Fibroblast of mammary gland (primary cell): Measurements from ENCODE around the gene CSRNP2.

Source experiments
- DNase-seq: peaks from one replicate; pipeline ENCODE4 v3.0.0-alpha.2; 2010; ENCODE audit warnings: low read depth
- H3K4me3 ChIP-seq: 2 replicates; pipeline ENCODE4 v1.5.1; 2011; ENCODE audit warnings: low read depth, mild to moderate bottlenecking, low read length, moderate library complexity; ENCODE audit not compliant: control insufficient read depth
- CTCF ChIP-seq: conservative IDR thresholded peaks from 2 replicates; pipeline ENCODE4 v1.5.1; 2011; ENCODE audit warnings: low read depth, low read length, inconsistent platforms; ENCODE audit not compliant: control insufficient read depth, insufficient read depth

CSRNP2 gene

GRCh38 chr12:51028813-51029150 is 54.6 kb downstream of the CSRNP2 start:
- H3K4me3 ChIP-seq, result no peak overlapping the region
- no peak for DNase-seq
- no peak for TF ChIP-seq CTCF

- peak; percentile 48 for TF ChIP-seq CTCF
- no peak overlapping the region for H3K4me3 ChIP-seq
- peak; percentile 67 for DNase-seq
Observed at GRCh38 chr12:51028126-51028812, 55.1 kb downstream of the CSRNP2 start.

GRCh38 chr12:51027342-51027835 is 56.0 kb downstream of the CSRNP2 start:
- no peak for DNase-seq
- H3K4me3 ChIP-seq, result no peak overlapping the region
- TF ChIP-seq CTCF, result no peak

GRCh38 chr12:51025836-51026638 is 57.4 kb downstream of the CSRNP2 start, which contains the start of gene SLC11A2:
SLC11A2 (minus strand) TSS chr12:51026384; CDS start chr12:51010728, 15,656 bp downstream.
- peak within 1 kb of the TSS; percentile 83 for H3K4me3 ChIP-seq
- no peak for TF ChIP-seq CTCF
- DNase-seq, result peak; percentile 90

GRCh38 chr12:51025338-51025835 is 58.0 kb downstream of the CSRNP2 start:
- no peak for TF ChIP-seq CTCF
- DNase-seq, result peak; percentile 18

GRCh38 chr12:51023625-51024382 is 59.6 kb downstream of the CSRNP2 start:
- DNase-seq, result no peak
- H3K4me3 ChIP-seq, result peak overlapping the region; percentile 83
- TF ChIP-seq CTCF, result no peak

More at GRCh38 chr12:51025338-51025835, 58.0 kb downstream of the CSRNP2 start:
- H3K4me3 ChIP-seq, result peak overlapping the region; percentile 83
